Right cardiac atrium (tissue), 5 donors: ENCODE results near the gene VWA8. TPM values are rescaled to one million over a fixed set of nuclear protein-coding genes. Genes with fewer than 3 reads are reported as not detected.
A peak's percentile ranks its signal among the peaks of the same experiment; 100 is the strongest.

Source experiments
- ATAC-seq, 2 donors: fragments of 200-7000 bp; cut with Tn5 transposase; one replicate each; pipeline versions ENCODE4 v1.8.0 to v1.9.1; 2020; ENCODE audit warnings: moderate library complexity in 2 of 2, mild to moderate bottlenecking in 1 of 2
- DNase-seq, 3 donors: peaks; one replicate each; pipeline ENCODE4 v3.0.0-alpha.2; 2020
- H3K27ac ChIP-seq: one replicate; pipeline ENCODE4 v1.5.1; 2013; ENCODE audit warnings: mild to moderate bottlenecking, low read length, control low read depth, moderate library complexity
- H3K27me3 ChIP-seq: one replicate; pipeline ENCODE4 v1.6.1; 2013; ENCODE audit not compliant: control insufficient read depth, insufficient read depth
- H3K4me1 ChIP-seq: one replicate; pipeline ENCODE4 v1.6.1; 2013; ENCODE audit warnings: low read length; ENCODE audit not compliant: control insufficient read depth, insufficient read depth
- H3K4me3 ChIP-seq: one replicate; pipeline ENCODE4 v1.5.1; 2013; ENCODE audit warnings: low read length, control low read depth
- H3K9me3 ChIP-seq: one replicate; pipeline ENCODE4 v1.6.1; 2013; ENCODE audit warnings: low read length; ENCODE audit not compliant: control insufficient read depth
- WGBS: extraction: QIAGEN DNeasy Blood & Tissue Kit; methylation state at CpG from one replicate; pipeline ENCODE4 v1.1.7; 2013; 5-methylcytosine and 5-hydroxymethylcytosine counted together
- intact Hi-C, 4 donors: fragments of 100-400 bp; cut with DNase I; formaldehyde crosslinking; loops; one replicate each; pipeline versions ENCODE4 v1.11.0 to v1.14.0; 2022 to 2023
- microRNA-seq, 2 donors: library from miRNA; unstranded; fragments of <30 nt; microRNA quantifications; one replicate each; pipeline ENCODE4 v1.2.0, GENCODE V29; 2020 to 2021
- polyA plus RNA-seq: library from polyadenylated mRNA; stranded (reverse); fragments of 200-250 nt; gene quantifications from one replicate; pipeline ENCODE4 v1.2.3, GENCODE V29; 2013
- total RNA-seq, 4 donors: library from RNA; stranded (reverse); fragmentation: NEBNext Ultra II Directional; extraction: Animal tissue kit (Norgen Biotek cat#: 25700); gene quantifications; one replicate each; pipeline ENCODE4 v1.2.1, GENCODE V29; 2021
- donor health status: healthy with polysubstance abuse.
- donor health status: DM: no; HTN: yes; CAD: no.
- donor health status: DM: no; HTN: no; CAD: no.
- donor health status: DM: no; HTN: yes; CAD: no; lungs with severe emphysema.
- donor health status: DM: yes; HTN: yes; CAD: no.

VWA8 gene
- total and polyA plus RNA-seq, 5 donors = 11.7 to 41.7 (median 34.0) TPM

GRCh38 chr13:41533266-41534052 lies 427.4 kb downstream of the VWA8 start:
- H3K9me3 ChIP-seq = no peaks in the 10 kb centered on the region
- no peak overlapping the region for H3K4me3 ChIP-seq
- no peak overlapping the region for H3K27ac ChIP-seq
- ATAC-seq (peak in 1 of 2 donors; percentile 43), DNase-seq (peak in 2 of 3 donors; percentile 36 to 63)
- intact Hi-C loops = no loop called here
- H3K27me3 ChIP-seq = no peaks in the 10 kb centered on the region
- WGBS = 65% methylated on average over 15 of the region's 15 CpGs
- H3K4me1 ChIP-seq = peaks cover 2% of the 10 kb centered on the region

GRCh38 chr13:41528021-41528420 lies 432.9 kb downstream of the VWA8 start:
- H3K9me3 ChIP-seq = no peaks in the 10 kb centered on the region
- ATAC-seq (no peak), DNase-seq (no peak)
- WGBS = 93% methylated on average over 3 of the region's 3 CpGs
- no peaks in the 10 kb centered on the region for H3K4me1 ChIP-seq
- H3K27me3 ChIP-seq = no peaks in the 10 kb centered on the region
- no peak overlapping the region for H3K27ac ChIP-seq
- intact Hi-C loops = no loop called here
- H3K4me3 ChIP-seq = no peak overlapping the region

- no peaks in the 10 kb centered on the region for H3K4me1 ChIP-seq
- no peak overlapping the region for H3K27ac ChIP-seq
- H3K9me3 ChIP-seq = no peaks in the 10 kb centered on the region
- ATAC-seq (no peak), DNase-seq (no peak)
- intact Hi-C loops = no loop called here
- 86% methylated on average over 15 of the region's 15 CpGs for WGBS
- H3K4me3 ChIP-seq = no peak overlapping the region
- H3K27me3 ChIP-seq = no peaks in the 10 kb centered on the region
Observed at GRCh38 chr13:41520660-41521630, 440.0 kb downstream of the VWA8 start.

GRCh38 chr13:41520016-41520659 lies 440.8 kb downstream of the VWA8 start:
- H3K27ac ChIP-seq = no peak overlapping the region

More at GRCh38 chr13:41520016-41520659, 440.8 kb downstream of the VWA8 start:
- no peak overlapping the region for H3K4me3 ChIP-seq
- ATAC-seq = no peak
- no peaks in the 10 kb centered on the region for H3K27me3 ChIP-seq
- intact Hi-C loops = no loop called here
- no peaks in the 10 kb centered on the region for H3K9me3 ChIP-seq
- no peaks in the 10 kb centered on the region for H3K4me1 ChIP-seq
- DNase-seq = no peak
- WGBS = 79% methylated on average over 7 of the region's 7 CpGs

Small RNA genes lying within 50 kb of the gene (microRNA-seq; reads per million reads assigned to microRNA genes)
- 0 to 0.84 reads per million in 2 donors for gene MIR5006

Other genes starting within 250 kb of the VWA8 start
- 10 to 100 TPM in 1 of 4 donors, 1 to 10 TPM in 3; 3.9 to 12.1 (median 6.5) TPM for gene DGKH, start 87.5 kb upstream of the VWA8 start, total RNA-seq
- 2.0 TPM for gene DGKH, start 87.5 kb upstream of the VWA8 start, polyA plus RNA-seq